GF-D8 (cell line): ENCODE data around the gene ECE1.
A peak's percentile ranks its signal among the peaks of the same experiment; 100 is the strongest.

Experiments
- DNase-seq: peaks from one replicate; lab custom pipeline; 2025; lab: John Stamatoyannopoulos, UW

Gene ECE1

DNA sequence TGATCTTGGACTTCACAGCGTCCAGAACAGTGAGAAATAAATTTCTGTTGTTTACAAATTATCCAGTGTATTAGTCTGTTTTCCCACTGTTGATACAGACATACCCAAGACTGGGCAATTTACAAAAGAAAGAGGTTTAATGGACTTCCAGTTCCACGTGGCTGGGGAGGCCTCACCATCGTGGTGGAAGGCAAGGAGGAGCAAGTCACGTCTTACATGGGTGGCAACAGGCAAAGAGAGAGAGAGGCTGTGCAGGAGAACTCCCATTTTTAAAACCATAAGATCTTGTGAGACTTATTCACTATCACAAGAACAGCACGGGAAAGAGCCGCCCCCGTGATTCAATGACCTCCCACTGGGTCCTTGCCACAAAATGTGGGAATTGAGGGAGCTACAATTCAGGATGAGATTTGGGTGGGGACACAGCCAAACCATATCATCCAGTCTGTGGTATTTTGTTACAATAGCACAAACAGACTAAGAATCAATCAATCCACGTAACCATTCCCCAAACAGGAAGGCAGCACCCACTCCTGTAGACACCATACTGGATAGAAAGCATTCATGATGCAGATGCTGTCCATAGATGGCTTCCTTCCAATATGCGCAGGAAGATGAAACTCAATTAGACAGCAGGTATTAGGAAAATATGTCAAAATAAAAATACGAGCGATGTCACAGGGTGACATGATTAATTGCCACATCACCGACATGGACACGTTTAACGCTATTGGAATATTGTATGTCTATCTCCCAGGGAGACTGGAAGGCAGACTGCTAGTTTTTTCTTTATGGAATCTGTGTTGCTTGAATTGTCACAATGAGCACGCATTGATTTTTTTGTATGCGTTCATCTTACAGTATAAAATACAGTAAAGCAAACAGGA, 22.8 kb downstream of the ECE1 start:
- no peak for DNase-seq

DNA sequence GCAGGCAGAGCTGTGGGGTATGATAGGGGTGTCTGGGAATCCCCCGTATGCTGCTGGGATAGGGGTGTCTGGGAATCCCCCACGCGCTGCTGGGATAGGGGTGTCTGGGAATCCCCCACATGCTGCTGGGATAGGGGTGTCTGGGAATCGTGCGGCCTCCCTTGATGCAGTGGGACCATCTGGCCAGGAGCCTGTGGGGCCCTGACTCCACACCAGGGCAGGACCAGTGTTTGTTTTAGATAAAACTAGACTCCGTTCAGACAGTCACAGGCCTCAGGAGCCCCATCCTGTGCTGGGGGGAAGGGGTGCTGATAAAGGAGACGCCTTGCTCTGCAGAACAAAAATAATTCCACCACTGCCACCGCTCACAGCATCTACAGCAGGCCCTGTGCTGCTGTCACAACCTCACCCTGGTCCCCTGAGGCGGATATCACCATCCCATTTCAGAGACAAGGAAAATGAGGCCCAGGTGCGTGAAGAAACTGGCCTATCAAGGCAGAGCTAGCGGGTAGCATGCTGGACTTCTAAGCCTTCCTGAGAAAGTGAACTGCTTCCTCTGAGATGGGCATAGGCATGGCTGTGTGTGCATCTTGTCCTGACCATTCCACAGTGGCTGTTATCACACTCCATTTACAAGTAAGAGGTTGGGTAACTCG, 24.0 kb downstream of the ECE1 start:
- no peak for DNase-seq

DNA sequence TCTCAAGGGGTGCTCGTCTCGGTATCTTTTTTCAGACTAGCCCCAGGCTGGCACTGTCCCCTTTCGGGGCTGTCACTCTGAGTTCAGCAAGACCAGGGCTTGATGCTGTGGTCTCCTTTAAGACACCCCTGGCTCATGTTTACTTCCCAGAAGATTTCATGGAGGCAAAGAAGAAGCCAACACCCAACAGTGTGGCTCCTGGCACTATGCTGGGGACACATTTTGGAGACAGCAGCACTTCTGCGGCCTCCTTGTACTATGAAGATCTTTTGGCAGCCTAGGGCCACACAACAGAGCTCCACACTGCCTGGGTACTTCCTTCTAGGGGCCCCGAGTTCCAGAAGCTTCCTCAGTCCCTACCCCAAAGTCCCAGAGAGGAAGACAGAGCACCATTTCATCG, 24.6 kb downstream of the ECE1 start:
- no peak for DNase-seq

DNA sequence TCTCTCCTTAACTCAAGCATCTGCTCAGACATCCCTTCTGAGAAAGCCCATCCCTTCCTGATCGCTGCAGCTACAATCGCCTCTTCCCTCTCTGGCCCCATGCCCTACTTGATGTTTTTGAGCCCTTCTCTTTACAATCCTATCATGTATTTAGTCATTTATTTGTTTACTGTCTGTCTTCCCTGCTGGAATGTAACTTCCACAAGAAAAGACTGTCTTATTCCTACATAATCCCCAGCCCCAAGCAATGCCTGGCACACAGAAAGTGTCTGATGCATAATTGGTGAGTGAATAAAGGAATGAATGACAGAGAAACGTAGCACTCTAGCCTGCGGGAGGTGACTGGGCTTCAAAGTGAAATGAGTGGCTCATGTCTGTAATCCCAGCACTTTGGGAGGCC, 25.4 kb downstream of the ECE1 start:
- DNase-seq, result no peak

DNA sequence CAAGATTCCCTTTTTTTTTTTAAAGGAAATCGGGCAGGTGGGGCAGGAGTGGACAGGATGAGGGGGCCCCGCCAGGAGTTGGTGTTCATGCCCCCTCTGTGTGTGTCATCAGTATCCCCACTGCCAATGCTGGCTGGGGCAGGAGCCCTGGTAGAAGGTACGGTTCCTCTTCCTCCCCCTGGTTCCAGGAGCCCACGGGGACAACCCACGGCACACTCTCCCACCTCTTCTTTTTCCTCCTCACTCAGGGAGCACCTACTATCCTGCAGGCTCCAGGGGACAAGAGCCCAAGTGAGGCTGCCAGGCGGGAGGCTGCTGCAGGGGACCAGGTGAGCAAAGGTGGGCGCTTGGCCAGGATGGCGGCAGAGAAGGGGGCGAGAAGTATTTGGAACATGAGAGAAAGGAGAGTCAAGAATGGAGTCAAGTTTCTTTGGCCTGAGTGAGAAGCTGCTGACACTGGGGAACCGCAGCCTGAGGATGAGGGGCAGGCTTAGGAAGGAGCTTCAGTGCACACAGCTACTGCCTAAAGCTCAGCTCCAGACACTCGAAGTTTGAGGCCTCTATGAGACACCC, 26.5 kb downstream of the ECE1 start:
- DNase-seq, result no peak

DNA sequence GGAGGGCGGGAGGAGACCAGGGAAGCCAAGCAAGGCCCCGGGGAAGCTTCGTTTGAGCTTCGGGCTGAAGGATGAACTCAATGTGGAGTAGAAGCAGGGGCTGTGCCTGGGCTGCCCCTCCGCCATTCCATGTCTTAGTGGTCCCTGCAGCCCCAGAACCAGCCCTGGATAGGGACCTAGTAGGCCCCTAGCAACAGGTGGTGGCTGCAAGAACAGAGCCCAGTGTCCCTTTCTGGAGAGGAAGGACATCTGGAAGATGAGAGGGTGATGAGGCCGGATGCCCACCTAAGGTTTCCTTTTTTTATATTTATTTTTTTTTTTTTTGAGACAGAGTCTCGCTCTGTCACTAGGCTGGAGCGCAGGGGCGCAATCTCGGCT, 27.2 kb downstream of the ECE1 start:
- DNase-seq, result no peak

DNA sequence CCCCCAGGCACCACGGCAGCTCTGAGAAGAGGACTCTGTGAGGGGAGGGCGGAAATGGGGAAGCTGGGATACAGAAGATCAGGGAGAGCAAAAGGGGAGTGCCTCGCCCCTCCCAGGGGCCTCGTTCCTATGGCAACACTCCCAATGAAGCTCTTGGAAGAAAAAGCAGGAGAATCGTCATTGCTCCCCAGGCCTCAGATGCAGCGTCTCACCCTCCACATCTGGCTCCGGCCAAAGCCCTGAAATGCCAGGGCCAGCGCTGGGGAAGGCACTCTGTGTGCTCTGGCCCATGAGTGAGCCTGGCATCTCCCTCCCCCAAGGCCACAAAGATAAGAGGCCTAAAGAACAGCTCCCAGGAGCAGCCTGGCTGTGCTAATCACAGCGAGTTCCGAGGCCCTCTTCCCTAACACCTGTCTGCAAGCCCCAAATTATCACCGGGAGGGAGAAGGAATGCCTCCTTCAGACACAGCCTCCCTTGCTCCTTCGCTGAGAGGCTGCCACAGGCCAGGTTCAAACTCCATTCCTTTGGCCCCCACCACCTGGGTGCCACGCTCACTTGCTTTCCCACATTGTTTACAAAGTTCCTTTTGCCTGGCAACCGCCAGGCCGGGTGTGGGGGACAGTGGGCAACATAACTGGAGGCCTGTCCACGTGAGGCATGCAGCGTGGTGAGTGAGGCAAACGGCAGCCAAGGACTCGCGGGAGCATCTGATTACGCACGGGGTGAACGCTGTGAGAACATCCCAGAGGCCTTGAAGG, 27.8 kb downstream of the ECE1 start:
- peak; percentile 3 for DNase-seq

DNA sequence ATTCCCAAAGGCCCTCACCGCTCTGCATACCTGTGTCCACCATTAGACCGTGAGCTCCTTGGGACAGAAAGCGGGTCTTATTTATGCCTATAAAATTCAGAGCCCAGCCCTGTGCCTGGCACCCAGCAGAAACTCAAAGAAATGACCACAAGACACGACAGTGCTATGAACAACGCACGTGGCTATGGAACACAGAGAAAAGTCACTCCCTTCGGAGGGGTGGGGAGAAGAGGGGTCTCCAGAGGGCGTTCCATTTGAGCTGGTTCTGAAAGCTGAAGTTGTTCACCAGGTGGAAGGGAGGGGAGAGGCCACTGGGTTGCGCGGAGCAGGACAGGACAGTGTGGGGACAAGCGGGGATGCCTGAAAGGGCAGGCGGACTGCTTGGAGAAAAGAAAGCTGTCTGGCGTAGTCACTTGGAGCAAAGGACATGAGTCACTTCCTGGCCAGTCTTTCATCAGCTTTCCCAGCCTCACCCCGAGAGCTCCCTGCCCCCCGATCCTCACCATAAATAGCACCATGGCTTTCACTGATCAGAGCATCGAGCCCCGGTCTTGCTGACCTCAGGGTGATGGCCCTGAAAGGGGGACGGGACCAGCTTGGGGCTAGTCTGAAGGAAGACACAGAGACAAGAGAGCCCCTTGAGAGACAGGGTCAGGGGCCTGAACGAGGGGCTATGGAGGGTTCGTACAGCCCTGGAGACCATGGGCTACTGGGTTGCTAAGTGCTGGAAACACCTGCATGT, 28.5 kb downstream of the ECE1 start:
- peak; percentile 46 for DNase-seq

DNA sequence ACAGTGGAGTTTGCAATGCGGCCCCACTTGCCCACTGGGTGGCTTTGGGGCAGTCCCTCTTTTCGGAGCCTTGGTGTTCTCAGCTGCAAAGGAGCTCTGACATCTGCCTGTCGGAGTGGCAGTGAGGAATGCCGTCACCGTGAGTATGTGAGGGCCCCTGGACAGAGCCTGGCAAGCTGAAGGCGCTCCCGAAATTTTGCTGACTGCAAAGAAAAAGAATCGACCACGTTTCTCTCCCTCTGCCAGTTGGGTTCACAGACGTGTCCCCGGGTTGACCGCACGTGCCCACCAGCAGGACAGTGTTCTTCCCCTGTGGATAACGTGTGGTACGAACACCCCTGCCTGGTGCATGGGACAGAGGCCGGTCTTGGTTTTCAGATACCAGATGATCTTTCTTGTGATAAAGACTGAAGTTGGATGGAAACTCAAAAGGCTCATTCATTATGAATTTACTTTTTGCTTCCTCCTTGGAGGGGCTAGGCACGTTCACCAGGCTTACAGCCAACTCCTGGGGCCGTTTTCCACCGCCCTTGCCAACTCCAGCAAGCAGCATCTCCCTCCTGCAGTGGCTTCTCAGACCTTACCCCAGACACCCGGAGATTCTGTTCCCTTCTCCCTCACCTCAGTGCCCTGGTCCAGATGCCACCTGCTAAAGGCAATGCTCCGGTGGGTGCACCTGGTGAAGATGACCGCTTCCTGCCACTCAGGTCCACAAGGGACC, 29.7 kb downstream of the ECE1 start:
- DNase-seq, result no peak

DNA sequence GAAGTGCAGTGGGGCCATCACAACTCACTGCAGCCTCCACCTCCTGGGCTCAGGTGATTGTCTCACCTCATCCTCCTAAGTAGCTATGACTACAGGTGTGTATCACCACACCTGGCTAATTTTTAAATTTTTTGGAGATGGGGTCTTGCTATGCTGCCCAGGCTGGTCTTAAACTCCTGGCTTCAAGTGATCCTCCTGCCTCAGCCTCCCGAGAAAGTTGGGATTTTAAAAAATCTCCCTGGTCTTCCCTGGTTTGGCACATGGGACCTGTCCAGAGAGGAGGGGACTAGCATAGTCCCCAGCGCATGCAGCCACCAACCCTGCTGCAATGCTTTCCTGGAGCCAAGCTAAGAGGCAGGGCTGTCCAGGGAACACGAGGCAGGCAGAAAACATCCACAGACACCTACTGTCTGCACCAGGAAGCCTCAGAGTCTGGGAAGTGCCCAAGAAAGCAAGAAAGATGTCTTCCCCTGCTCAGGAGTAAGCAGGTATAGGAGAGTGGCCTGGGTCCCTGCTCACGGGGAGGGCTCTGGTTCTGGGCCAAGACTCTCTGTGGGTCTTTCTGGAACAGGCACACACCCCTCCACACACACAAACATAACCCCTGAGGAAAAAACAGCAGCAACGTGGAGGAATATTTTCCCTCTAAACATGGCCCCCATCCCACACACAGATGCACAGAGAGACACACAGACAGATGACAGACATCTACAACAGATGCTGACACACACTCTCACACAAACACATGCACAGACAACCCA, 30.8 kb downstream of the ECE1 start:
- no peak for DNase-seq

DNA sequence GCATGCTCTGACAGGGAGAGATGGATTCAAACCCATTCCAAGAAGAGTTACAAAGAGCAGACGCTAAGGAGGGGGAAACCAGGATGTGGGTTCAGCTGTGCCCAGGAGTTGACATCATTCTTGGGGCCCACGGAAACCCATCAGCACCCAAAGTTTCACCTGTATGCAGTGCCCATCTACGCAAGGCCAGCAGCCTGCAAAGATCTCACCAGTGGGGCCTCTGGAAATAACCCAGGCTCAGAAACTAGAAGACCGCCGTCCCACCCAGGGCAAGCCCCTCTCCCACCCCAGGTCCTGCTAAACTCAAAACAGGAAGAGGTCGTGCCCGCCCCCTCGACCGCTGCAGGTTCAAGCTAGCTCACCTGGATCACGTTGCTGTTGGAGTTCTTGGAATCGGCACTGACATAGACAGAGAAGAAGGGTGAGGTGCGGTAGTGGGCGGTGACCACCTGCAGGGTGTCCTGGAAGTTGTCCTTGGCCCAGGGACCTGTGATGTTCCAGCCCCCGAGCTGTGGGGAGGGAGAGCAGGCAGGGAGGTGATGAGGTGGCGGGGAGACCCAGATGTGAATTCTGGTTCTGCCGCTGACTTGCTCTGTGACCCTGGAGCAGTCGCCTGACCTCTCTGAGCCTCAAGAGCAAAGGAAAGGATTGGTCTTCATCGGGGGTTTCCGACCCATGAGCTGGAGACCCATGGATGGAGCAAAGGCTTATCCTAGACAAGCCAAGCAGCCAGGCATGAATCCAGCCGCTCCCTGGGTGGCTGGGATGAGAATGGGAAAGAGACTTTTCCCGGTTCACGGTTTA, 31.7 kb downstream of the ECE1 start:
- no peak for DNase-seq

DNA sequence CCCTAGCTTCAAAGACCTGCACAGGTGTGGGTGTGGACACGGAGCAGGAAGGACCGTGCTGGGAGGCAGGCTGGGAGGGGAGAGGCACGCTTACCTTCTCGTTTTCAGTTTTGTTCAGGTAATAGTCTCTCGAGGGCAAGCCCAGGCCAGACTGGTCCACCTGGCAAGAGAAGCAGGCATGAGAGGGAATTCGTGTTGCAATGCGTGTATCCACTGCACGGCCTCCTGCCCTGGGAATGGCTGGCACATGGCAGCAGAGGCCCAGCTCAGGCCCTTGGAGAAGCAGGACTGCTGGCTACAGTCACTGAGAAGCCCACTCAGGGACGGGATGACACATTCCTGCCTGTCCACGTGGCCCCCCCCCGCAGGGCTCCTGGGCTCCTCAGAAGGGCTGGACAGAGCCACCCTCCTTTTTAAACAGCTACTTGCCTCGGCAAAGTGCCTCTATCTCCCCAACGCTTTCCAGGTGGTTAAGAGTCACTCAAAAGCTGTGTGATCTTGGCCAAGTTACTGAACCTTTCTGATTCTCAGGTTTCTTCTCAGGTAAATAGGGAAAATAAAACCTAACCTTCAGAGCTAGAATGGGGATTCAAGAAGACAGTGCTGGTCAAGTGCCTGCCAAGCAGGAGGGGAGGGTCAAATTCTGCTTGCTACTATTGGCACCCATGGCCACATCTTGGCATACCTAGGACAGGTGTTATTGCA, 32.7 kb downstream of the ECE1 start:
- DNase-seq, result no peak

DNA sequence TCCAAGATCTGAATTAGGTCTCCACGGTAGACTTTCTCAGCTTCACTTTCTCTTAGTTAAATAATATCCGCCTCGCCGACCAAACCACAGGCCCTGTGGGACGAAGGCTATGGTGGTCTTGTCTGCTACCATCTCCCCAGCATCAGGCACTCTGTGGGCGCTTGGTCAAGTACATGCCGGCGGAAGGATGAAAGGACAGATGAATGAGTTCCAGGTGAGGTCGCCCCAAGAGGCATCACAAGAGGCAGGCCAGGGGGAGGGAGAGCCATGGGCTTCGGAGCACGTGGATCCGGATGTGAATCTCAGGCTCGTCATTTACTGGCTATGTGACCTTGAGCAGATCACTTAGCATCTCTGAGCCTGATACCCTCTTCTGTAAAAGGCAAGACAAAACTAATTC, 33.5 kb downstream of the ECE1 start:
- no peak for DNase-seq

DNA sequence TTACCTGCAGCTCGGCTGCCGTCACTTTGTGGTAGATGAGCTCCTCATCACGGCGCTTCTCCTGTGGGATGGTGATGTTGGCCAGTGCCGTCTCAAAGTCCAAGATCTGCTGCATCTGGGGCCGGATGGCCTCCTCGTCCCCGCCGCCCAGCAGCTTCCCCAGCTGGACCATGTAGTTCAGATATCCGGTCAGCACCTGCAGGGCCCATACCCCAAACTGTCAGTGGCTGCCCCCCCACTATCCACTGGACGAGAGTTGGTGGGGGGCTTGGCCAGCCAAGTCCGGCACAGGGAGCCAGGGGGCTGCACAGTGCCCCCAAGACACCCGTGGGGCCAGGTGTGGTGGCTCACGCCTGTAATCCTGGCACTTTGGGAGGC, 34.3 kb downstream of the ECE1 start:
- DNase-seq, result no peak

DNA sequence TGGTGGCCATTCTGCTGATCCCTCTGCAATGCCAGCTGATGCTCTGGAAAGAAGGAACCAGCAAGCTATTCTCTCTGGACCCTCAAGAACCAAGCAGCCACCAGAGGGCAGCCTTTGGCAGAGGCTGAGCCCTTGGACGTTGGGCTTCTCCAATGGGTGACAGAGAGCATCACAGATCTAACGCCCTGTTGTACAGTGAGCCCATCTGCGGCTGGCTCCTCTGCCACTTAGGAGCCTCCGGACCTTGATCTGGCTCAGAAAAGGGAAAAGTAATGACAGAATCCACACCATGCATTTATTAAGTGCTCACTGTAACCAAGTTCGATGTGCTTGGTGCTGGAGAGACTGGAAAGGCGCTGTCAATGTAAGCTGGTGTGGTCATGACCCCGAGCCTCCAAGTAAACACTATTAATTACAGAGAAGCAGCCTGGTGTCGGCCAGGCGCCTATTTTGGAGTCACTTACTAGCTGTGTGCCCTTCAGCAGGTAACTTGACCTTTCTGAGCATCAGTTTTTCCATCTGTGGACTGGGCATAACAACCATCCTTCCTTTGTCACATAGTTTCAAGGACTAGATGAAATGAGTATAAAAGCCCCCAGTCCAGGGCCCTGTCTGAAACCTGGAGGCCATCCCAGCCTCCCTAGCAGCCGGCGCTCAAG, 34.9 kb downstream of the ECE1 start:
- peak; percentile 14 for DNase-seq

DNA sequence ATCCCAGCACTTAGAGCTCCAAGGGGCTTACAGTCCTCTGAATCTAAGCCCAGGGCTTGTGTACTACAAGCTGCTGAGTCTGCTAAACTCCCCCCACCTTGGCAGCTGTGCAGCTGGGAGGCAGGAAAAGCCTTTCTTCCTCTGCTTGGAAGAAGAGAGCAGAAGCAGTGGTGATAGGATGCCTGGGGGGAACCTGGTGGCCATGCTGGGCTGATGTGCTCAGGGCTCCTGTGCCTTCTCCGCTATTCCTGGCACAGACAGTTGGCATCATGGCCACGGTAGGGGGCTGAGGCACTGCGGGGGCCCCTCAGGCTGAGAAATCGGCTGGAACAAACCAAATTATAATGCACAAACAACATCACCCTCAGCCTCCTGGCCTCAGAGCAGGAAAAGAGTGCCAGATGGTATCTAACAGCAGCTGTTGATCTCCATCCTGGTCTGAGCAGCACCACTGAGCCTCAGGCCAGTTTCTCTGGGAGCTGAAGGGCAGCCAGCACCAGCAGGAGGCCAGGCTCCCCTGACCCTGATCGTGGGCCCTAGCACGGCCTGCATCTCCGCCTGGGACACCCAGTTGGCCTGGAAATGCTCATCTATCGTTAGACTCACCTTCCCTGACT, 35.8 kb downstream of the ECE1 start:
- DNase-seq, result no peak

DNA sequence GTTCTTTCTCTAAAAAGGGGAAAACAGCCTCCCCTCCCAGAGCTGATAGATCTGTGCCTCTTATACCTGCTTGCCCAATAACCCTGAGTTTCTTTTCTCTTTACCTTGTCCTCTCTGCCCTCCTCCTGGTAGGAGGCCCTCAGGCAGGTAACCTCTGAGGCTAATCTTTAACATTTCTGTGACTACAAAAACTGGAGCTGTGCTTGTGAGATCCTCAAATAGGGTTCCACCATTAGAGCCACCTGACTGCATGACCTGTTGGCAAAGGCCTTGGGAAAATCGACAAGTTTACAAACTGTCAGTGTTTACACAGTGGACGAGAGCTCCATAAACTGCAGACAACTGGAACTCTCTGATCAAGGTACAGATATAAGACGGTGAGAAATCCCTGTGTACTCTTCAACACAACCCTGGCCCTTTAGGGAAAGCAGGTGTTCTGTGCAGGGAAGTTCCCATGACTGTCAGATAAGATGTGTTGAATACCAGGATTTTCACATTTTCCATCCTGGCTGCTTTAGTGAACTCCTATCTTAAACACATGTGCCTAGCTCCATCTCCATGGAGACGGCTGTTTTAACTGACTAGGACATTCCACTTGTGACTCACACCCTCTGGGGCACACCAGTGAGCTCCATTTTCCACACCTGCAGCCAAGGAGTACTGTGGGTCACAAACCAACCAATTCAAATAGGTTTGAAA, 38.3 kb downstream of the ECE1 start:
- no peak for DNase-seq
